ENCODE measurements around the gene ZSCAN18.
A peak's percentile ranks its signal among the peaks of the same experiment; 100 is the strongest.

Gene ZSCAN18

DNA sequence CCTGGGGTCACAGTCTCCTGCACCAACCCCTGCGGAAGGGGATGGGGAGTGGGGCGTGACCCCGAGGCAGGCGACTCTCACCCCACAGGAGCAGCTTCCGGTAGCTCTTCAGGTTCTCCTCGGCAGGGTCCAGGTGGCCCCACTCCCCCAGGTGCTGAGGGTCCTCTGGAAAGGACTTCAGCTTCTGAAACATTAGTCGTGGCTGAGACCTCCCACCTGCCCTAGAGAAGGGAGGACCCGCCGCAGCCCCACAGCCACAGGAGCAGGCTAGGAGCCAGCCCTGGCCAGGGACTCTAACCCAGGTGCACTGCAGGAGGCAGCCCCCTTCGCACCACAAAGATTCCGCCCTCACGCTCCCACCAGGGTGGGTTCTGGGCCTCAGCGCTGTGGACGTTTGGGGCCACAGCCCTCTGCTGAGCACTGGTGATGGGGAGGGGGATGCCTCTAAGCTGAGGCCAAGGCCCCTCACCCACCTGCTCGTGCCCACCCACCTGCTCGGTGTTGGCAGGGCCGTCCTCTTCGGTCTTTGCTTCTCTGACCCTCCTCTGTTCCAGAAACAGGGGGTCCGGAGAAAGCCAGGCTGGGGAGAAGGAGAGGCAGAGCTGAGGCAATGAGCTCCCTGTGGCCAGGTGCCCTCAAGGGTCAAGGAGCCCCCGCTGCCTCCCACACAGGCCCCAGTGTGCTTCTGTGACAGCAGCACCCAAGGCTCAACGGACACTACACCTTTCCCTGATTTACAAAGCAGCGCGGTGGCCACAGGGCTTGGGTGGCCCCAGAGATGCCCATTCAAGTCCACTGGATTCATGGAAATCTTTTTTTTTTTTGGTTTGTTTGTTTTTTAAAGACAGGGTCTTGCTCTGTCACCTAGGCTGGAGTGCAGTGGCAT lies 11.0 kb downstream of the ZSCAN18 start:
- DNase-seq (ENCODE audit: low read depth, low spot score): no peak

DNA sequence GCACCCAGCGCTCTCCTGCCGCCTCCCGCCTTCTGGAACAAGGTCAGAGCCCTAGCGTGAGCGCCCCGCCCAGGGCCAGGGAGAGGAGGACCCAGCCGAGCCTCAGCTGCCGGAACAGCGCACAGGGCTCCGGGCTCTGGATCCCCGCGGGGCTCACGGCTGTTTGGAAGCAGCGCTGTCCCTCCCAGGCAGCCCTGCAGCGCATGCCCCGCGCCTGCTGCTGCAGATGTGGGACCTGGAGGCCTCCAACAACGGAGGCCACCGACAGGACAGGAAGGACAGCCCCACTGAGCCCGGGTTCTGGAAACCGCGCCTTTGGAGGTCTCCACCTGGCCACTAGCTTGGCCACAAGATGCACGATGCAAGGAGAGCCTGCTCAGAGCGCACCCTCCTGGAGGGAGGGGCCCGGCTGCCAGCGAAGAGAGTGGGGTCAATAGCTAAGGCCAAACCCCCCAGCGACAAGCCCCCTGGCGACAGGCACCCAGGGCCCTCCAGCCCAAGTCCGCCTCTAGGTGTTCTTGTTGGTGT lies 12.6 kb downstream of the ZSCAN18 start:
- DNase-seq (ENCODE audit: low read depth, low spot score): no peak

DNA sequence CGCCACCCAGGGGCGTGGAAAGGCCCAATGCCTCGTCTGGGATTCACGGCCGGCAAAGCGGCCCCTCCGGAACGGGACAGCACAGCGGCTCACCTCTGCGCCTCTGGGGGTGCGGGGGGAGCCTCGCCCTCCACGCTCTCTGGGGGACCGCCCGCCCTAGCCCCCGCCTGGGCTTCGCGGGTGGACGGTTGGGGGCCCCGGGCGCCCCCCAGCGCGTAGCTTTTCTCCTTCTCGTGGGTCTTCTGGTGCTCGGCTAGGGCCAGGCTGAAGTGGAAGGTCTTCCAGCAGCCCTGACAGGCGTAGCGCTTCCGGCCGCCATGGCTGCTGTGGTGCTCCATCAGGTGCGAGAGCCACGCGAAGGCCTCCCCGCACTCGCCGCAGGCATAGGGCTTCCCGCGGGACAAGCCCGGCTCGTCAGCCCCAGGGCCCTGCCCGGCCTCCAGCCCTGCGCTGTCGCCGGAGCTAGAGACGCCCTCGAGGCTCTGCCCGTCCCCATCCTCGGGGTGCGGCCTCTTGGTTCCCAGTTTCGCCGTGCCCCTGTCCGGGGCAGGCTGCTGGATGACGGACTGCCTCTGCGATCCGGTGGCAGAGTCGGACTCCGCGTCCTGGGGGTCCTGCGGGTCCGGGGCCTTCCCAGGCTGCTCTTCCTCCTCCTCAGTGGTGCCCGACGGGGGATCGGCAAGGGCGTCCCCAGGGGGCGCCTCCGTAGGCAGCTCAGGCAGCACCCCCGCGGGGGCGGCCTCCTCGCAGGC lies 13.3 kb downstream of the ZSCAN18 start:
- no peak for DNase-seq (ENCODE audit: low read depth, low spot score)

- no peak for DNase-seq (ENCODE audit: low read depth, low spot score)
Observed at GRCh38 chr19:58083021-58083420, 15.0 kb downstream of the ZSCAN18 start.

GRCh38 chr19:58079792-58080191 lies 18.2 kb downstream of the ZSCAN18 start:
- no peak for DNase-seq (ENCODE audit: low read depth, low spot score)

DNA sequence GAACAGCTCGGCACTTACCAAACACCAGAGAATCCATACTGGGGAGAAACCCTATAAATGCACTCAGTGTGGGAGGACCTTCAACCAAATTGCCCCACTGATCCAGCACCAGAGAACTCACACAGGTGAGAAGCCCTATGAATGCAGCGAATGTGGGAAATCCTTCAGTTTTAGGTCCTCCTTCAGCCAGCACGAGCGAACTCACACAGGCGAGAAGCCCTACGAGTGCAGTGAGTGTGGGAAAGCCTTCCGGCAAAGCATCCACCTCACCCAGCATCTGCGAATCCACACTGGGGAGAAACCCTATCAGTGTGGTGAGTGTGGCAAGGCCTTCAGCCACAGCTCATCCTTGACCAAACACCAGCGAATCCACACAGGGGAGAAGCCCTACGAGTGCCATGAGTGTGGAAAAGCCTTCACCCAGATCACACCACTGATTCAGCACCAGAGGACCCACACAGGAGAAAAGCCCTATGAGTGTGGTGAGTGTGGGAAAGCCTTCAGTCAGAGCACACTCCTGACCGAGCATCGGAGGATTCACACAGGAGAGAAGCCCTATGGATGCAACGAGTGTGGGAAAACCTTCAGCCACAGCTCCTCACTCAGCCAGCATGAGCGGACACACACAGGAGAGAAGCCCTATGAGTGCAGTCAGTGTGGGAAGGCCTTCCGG lies 30.7 kb downstream of the ZSCAN18 start:
- DNase-seq (ENCODE audit: low read depth, low spot score): no peak

DNA sequence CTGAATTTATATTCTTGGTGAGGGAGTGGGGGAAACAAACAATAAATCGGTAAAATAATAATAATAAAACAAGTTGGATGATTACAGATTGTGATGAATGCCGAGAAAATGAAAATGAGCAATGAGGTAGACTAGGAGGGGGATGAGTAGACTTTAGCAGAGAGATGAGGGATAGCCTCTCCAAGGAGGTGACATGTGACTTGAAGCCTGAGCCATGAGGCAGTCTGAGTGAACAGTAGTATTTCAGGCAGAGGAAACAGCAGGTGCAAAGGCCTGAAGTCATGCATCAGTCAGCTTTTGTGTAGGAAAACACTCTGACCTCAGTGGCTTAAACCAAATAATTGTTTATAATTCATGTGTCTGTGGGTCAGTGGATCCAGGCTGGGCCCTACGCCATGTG lies 34.3 kb downstream of the ZSCAN18 start:
- no peak for DNase-seq (ENCODE audit: low read depth, low spot score)

GRCh38 chr19:58060231-58060630 lies 37.8 kb downstream of the ZSCAN18 start:
- DNase-seq (ENCODE audit: low read depth, low spot score): no peak

DNA sequence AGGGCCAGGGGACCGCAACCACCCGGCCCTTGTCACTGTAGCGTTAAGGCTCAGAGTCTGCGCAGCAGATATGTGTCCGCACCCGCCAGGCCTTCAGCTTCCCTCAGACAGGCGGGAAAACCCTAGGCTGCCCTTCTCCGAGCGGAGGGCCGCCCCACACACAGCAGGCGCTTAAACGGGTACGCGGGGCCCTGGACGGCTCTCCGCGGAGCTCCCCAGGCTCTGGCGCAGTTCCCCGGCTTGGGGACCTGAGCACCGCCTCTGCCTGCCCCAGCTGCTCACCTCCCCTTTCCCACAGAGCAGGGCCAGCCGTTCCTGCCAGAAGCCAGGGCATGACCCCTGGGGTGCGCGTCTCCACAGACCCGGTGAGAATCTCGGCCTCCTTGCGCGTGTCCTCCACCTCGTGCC lies 38.4 kb downstream of the ZSCAN18 start:
- no peak for DNase-seq (ENCODE audit: low read depth, low spot score)

GRCh38 chr19:58059003-58059670 lies 38.9 kb downstream of the ZSCAN18 start, which contains the start of gene ZNF135:
TSS of gene ZNF135 (plus strand) at chr19:58059282. CDS start at chr19:58060003, 721 bp downstream.
- DNase-seq (ENCODE audit: low read depth, low spot score): peak; percentile 49

DNA sequence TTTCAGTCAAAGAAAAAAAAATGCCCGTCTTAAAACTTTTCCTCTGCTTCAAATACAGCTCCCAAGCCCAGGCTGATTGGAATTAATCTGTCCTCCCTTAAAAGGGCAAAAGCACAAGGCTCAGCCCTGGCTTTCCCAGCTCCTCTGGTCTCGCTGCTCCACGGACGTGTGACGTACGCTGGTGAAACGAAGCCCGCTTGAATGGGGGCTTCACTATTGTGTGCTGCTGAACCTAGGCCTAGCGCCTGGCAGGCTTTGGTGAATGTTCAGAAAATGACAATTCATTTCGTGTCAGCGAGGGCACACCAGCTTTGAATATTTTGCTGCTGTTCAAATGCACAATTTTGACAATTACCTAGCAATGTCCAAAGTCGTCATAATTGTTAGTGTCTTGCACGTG lies 39.6 kb downstream of the ZSCAN18 start:
- DNase-seq (ENCODE audit: low read depth, low spot score): no peak

- no peak for DNase-seq (ENCODE audit: low read depth, low spot score)
Observed at GRCh38 chr19:58056861-58057260, 41.2 kb downstream of the ZSCAN18 start.

- DNase-seq (ENCODE audit: low read depth, low spot score): no peak
Observed at GRCh38 chr19:58056261-58056660, 41.8 kb downstream of the ZSCAN18 start.

DNA sequence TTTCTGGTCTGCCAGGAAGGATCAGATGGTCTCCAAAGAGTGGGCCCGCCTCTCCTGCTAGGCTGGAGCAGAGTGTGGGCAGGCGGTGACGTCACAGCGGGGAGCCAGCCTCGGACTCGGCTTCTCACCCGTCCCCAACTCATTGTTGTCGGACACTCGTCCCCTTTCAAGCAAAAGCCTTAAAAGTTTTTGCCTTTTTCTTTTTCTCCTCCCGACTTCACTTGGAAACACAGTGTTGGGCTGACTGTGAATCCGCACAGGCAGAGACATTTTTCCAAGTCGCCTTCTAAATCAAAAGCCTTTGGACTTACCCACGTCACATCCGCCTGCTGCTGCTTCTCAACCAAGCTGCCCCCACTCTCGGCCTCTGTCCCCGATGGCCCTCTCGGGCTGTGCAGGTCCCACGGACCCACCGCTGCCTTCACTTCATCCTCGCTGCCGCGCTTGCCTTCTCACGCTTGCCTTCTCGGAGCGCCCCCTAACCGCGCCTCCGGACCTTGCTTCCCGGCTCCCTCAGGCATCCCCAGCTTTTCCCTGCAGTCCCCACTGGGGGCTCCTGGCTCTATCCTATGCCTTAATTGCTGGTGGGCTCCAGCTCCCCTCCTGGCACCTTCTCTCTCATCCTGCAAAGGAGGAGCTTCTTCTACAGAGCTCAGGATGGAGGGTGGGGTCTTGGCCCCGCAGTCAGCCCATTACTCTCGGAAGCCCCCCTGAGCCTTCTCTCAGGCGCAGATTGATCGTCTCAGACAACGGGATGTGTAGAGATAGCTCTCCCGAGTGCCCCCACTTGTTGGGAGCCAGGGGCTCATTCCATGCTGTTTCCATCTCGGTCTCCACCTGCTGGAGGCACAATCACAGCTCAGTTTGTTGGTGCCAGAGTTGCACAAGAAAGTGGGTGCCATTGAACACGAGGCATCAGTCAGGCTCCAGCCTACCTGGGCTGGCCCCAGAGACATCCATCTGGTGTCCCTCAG lies 42.8 kb downstream of the ZSCAN18 start:
- DNase-seq (ENCODE audit: low read depth, low spot score): no peak

DNA sequence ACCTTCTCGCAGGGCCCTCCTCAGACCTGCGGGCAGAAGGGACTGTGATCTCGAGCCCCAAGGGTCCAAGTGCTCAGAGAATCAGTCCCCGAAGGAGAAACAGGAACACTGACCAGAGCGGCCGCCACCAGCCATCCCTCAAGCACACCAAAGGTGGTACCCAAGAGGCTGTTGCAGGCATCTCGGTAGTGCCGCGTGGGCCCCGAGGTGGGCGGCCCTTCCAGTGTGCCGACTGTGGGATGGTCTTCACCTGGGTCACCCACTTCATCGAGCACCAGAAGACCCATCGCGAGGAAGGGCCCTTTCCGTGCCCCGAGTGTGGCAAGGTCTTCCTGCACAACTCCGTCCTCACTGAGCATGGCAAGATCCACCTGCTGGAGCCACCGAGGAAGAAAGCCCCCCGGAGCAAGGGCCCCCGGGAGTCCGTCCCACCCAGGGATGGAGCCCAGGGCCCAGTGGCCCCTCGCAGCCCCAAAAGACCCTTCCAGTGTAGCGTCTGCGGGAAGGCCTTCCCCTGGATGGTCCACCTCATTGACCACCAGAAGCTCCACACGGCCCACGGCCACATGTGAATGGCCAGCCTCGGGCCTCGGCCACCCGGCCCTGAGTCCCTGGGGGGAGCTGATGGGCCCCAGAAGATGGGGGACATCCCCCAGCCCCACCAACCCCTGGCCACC lies 44.4 kb downstream of the ZSCAN18 start:
- DNase-seq (ENCODE audit: low read depth, low spot score): no peak

DNA sequence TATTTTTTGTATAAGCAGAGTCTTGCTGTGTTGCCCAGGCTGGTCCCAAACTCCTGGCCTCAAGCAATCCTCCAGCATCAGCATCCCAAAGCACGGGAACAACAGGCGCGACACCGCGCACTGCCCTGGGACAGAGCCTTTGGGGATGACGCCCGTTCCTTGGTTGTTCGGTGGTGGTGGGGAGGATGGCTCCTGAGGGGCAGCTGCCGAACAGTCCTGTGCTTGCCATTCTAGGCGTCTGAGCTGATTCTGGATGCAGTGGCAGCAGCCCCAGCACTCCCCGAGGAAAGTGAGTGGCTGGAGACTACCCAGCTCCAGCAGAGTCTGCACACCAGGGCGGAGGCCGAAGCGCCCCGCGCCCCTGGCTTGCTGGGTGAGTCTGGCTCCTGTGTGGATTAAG lies 45.8 kb downstream of the ZSCAN18 start:
- DNase-seq (ENCODE audit: low read depth, low spot score): no peak

GRCh38 chr19:58047672-58048071 lies 50.4 kb downstream of the ZSCAN18 start:
- no peak for DNase-seq (ENCODE audit: low read depth, low spot score)

DNA sequence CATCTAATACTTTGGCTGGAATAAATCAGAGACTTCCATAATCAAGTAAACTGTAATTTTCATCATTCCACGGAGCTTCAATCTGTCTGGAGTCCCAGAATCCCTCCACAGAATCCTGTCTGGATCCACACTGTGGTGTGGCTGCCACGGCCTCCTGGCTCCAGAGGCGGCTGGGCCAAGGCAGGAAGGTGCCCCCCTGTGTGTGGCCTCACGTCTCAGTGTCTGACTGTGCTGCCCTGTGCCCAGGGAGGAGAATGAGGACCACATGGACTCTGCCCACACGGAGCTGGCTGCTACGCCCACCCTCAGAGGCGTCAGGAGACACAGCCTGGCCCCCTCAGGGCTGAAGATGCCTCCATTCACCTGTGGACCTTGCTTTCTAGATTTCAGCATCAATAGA lies 51.2 kb downstream of the ZSCAN18 start:
- no peak for DNase-seq (ENCODE audit: low read depth, low spot score)

DNA sequence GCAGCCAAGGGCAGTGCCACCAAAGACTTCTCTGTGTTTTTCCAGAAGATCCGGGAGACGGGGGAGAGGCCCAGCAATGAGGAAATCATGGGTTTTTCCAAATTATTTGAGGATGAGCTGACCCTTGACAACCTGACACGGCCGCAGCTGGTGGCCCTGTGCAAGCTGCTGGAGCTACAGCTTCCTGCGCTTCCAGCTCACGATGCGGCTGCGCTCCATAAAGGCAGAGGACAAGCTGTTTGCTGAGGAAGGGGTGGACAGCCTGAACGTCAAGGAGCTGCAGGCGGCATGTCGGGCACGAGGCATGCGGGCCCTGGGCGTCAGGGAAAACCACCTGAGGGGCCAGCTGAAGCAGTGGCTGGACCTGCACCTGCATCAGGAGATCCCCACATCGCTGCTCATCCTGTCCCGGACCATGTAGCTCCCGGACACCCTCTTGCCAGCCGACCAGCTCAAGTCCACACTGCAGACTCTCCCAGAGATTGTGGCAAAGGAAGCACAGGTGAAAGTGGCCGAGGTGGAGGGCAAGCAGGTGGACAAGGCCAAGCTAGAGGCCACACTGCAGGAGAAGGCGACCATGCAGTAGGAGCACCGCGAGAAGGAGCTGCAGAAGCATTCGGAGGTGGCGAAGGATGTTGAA lies 52.5 kb downstream of the ZSCAN18 start:
- DNase-seq (ENCODE audit: low read depth, low spot score): no peak
